ENCODE measurements around the gene RPS6KA2. TPM values are rescaled to one million over a fixed set of nuclear protein-coding genes. Genes with fewer than 3 reads are reported as not detected.
"Not testable (repeated sequence)": the region's sequence is repeated elsewhere in the genome, so short reads cannot be mapped to it uniquely, and the experiment has no call there.

RPS6KA2 gene
- total RNA-seq, 1 experiment from 2014 or later: 7.2 TPM

- not testable (repeated sequence) for H3K27me3 ChIP-seq (ENCODE audit: low read length); H3K9me2 ChIP-seq (replicated peaks; ENCODE audit: insufficient read depth, low read length); H3K9me3 ChIP-seq (ENCODE audit: low read length); H4K20me1 ChIP-seq (ENCODE audit: insufficient read depth, low read depth, low read length); H3K36me3 ChIP-seq (ENCODE audit: insufficient read depth, low read length); H3K27ac ChIP-seq (ENCODE audit: low read length); DNase-seq
- Histone ChIP-seq H3K4me2 (ENCODE audit: low read depth, low read length, poor library complexity, severe bottlenecking) (peak overlapping the region; percentile 85), H3K4me3 (ENCODE audit: low read length) (peak overlapping the region; percentile 94), H2AFZ (ENCODE audit: low read length) (0 out of 2 replicates have a peak overlapping the region, but pooled peaks have one; percentile 52), H3K79me2 (ENCODE audit: low read length) (peaks cover 32% of the 10 kb centered on the region), H3K4me1 (ENCODE audit: low read length) (peaks cover 20% of the 10 kb centered on the region), H3K9ac (ENCODE audit: low read length) (peak overlapping the region; percentile 84)
Observed at GRCh38 chr6:166383802-166384363, 243.2 kb downstream of the RPS6KA2 start.

- H3K9me2 ChIP-seq (replicated peaks; ENCODE audit: insufficient read depth, low read length): no peaks in the 10 kb centered on the region
- no peaks in the 10 kb centered on the region for H3K27me3 ChIP-seq (ENCODE audit: low read length)
- DNase-seq: peak; percentile 98
- peaks cover 20% of the 10 kb centered on the region for H3K4me1 ChIP-seq (ENCODE audit: low read length)
- H2AFZ ChIP-seq (ENCODE audit: low read length): peak within 1 kb of the TSS; percentile 52
- H3K9me3 ChIP-seq (ENCODE audit: low read length): no peaks in the 10 kb centered on the region
- H3K27ac ChIP-seq (ENCODE audit: low read length): no peak within 1 kb of the TSS; the same call in 1 of the 2 replicates
- H4K20me1 ChIP-seq (ENCODE audit: insufficient read depth, low read depth, low read length): no peaks in the 10 kb centered on the region
- no peaks in the 10 kb centered on the region; the same call in 1 of the 2 replicates for H3K36me3 ChIP-seq (ENCODE audit: insufficient read depth, low read length)
- peaks cover 39% of the 10 kb centered on the region for H3K79me2 ChIP-seq (ENCODE audit: low read length)
- peak within 1 kb of the TSS; percentile 84 for H3K9ac ChIP-seq (ENCODE audit: low read length)
- H3K4me2 ChIP-seq (ENCODE audit: low read depth, low read length, poor library complexity, severe bottlenecking): peak within 1 kb of the TSS; percentile 85
- H3K4me3 ChIP-seq (ENCODE audit: low read length): peak within 1 kb of the TSS; percentile 94
Observed at GRCh38 chr6:166382933-166383801, 243.9 kb downstream of the RPS6KA2 start, which contains the start of gene MPC1. MPC1 (minus strand) TSS chr6:166382940; CDS start chr6:166382876, 64 bp downstream.

GRCh38 chr6:166382500-166382932 lies 244.5 kb downstream of the RPS6KA2 start:
- no peaks in the 10 kb centered on the region for H3K9me3 ChIP-seq (ENCODE audit: low read length)
- peaks cover 20% of the 10 kb centered on the region for H3K4me1 ChIP-seq (ENCODE audit: low read length)
- H3K4me3 ChIP-seq (ENCODE audit: low read length): peak overlapping the region; percentile 94
- H2AFZ ChIP-seq (ENCODE audit: low read length): peak overlapping the region; percentile 45; the same call in 1 of the 2 replicates
- peak overlapping the region; percentile 85 for H3K4me2 ChIP-seq (ENCODE audit: low read depth, low read length, poor library complexity, severe bottlenecking)
- no peak overlapping the region for H3K27ac ChIP-seq (ENCODE audit: low read length)
- DNase-seq: peak; percentile 41
- no peaks in the 10 kb centered on the region for H4K20me1 ChIP-seq (ENCODE audit: insufficient read depth, low read depth, low read length)
- peak overlapping the region; percentile 64 for H3K9ac ChIP-seq (ENCODE audit: low read length)
- H3K27me3 ChIP-seq (ENCODE audit: low read length): no peaks in the 10 kb centered on the region
- H3K9me2 ChIP-seq (replicated peaks; ENCODE audit: insufficient read depth, low read length): no peaks in the 10 kb centered on the region
- H3K36me3 ChIP-seq (ENCODE audit: insufficient read depth, low read length): no peaks in the 10 kb centered on the region; the same call in 1 of the 2 replicates
- H3K79me2 ChIP-seq (ENCODE audit: low read length): peaks cover 46% of the 10 kb centered on the region

GRCh38 chr6:166381733-166382499 lies 245.1 kb downstream of the RPS6KA2 start:
- Histone ChIP-seq H3K9me2 (replicated peaks; ENCODE audit: insufficient read depth, low read length) (no peaks in the 10 kb centered on the region), H2AFZ (ENCODE audit: low read length) (peak overlapping the region; percentile 53), H3K9me3 (ENCODE audit: low read length) (no peaks in the 10 kb centered on the region), H3K4me3 (ENCODE audit: low read length) (peak overlapping the region; percentile 94), H3K4me1 (ENCODE audit: low read length) (peaks cover 20% of the 10 kb centered on the region), H3K79me2 (ENCODE audit: low read length) (peaks cover 50% of the 10 kb centered on the region), H3K27me3 (ENCODE audit: low read length) (no peaks in the 10 kb centered on the region), H3K9ac (ENCODE audit: low read length) (peak overlapping the region; percentile 64), H3K4me2 (ENCODE audit: low read depth, low read length, poor library complexity, severe bottlenecking) (peak overlapping the region; percentile 85), H4K20me1 (ENCODE audit: insufficient read depth, low read depth, low read length) (no peaks in the 10 kb centered on the region), H3K27ac (ENCODE audit: low read length) (peak overlapping the region; percentile 55), H3K36me3 (ENCODE audit: insufficient read depth, low read length) (no peaks in the 10 kb centered on the region; the same call in 1 of the 2 replicates)
- peak; percentile 91 for DNase-seq

GRCh38 chr6:166381381-166381732 lies 245.7 kb downstream of the RPS6KA2 start:
- DNase-seq: no peak
- H3K4me1 ChIP-seq (ENCODE audit: low read length): peaks cover 20% of the 10 kb centered on the region
- H3K27ac ChIP-seq (ENCODE audit: low read length): peak overlapping the region; percentile 55
- H4K20me1 ChIP-seq (ENCODE audit: insufficient read depth, low read depth, low read length): no peaks in the 10 kb centered on the region
- no peaks in the 10 kb centered on the region for H3K9me3 ChIP-seq (ENCODE audit: low read length)
- peak overlapping the region; percentile 64 for H3K9ac ChIP-seq (ENCODE audit: low read length)
- H3K27me3 ChIP-seq (ENCODE audit: low read length): no peaks in the 10 kb centered on the region
- H3K9me2 ChIP-seq (replicated peaks; ENCODE audit: insufficient read depth, low read length): no peaks in the 10 kb centered on the region
- peak overlapping the region; percentile 94 for H3K4me3 ChIP-seq (ENCODE audit: low read length)
- H3K36me3 ChIP-seq (ENCODE audit: insufficient read depth, low read length): no peaks in the 10 kb centered on the region; the same call in 1 of the 2 replicates
- peaks cover 55% of the 10 kb centered on the region for H3K79me2 ChIP-seq (ENCODE audit: low read length)
- peak overlapping the region; percentile 85 for H3K4me2 ChIP-seq (ENCODE audit: low read depth, low read length, poor library complexity, severe bottlenecking)
- H2AFZ ChIP-seq (ENCODE audit: low read length): peak overlapping the region; percentile 53

- H3K36me3 ChIP-seq (ENCODE audit: insufficient read depth, low read length): no peaks in the 10 kb centered on the region; the same call in 1 of the 2 replicates
- H3K4me1 ChIP-seq (ENCODE audit: low read length): peaks cover 20% of the 10 kb centered on the region
- H3K9me3 ChIP-seq (ENCODE audit: low read length): no peaks in the 10 kb centered on the region
- no peaks in the 10 kb centered on the region for H3K27me3 ChIP-seq (ENCODE audit: low read length)
- H3K27ac ChIP-seq (ENCODE audit: low read length): no peak overlapping the region
- no peak overlapping the region for H2AFZ ChIP-seq (ENCODE audit: low read length)
- no peak overlapping the region for H3K4me2 ChIP-seq (ENCODE audit: low read depth, low read length, poor library complexity, severe bottlenecking)
- H3K9ac ChIP-seq (ENCODE audit: low read length): no peak overlapping the region
- H3K4me3 ChIP-seq (ENCODE audit: low read length): no peak overlapping the region
- no peaks in the 10 kb centered on the region for H4K20me1 ChIP-seq (ENCODE audit: insufficient read depth, low read depth, low read length)
- peaks cover 58% of the 10 kb centered on the region for H3K79me2 ChIP-seq (ENCODE audit: low read length)
- no peak for DNase-seq
- H3K9me2 ChIP-seq (replicated peaks; ENCODE audit: insufficient read depth, low read length): no peaks in the 10 kb centered on the region
Observed at GRCh38 chr6:166379800-166380199, 247.3 kb downstream of the RPS6KA2 start.

- Histone ChIP-seq H3K9ac (ENCODE audit: low read length) (no peak overlapping the region), H3K27me3 (ENCODE audit: low read length) (no peaks in the 10 kb centered on the region), H3K4me1 (ENCODE audit: low read length) (peaks cover 18% of the 10 kb centered on the region), H3K36me3 (ENCODE audit: insufficient read depth, low read length) (no peaks in the 10 kb centered on the region; the same call in 1 of the 2 replicates), H3K9me2 (replicated peaks; ENCODE audit: insufficient read depth, low read length) (no peaks in the 10 kb centered on the region), H3K4me3 (ENCODE audit: low read length) (no peak overlapping the region), H3K9me3 (ENCODE audit: low read length) (no peaks in the 10 kb centered on the region), H2AFZ (ENCODE audit: low read length) (no peak overlapping the region), H3K27ac (ENCODE audit: low read length) (no peak overlapping the region), H3K4me2 (ENCODE audit: low read depth, low read length, poor library complexity, severe bottlenecking) (no peak overlapping the region), H3K79me2 (ENCODE audit: low read length) (peaks cover 64% of the 10 kb centered on the region), H4K20me1 (ENCODE audit: insufficient read depth, low read depth, low read length) (no peaks in the 10 kb centered on the region)
- DNase-seq: no peak
Observed at GRCh38 chr6:166379103-166379586, 247.9 kb downstream of the RPS6KA2 start.
